Neural cell (in vitro differentiated cells): Measurements from ENCODE around the gene NTPCR. TPM values are rescaled to one million over a fixed set of nuclear protein-coding genes. Genes with fewer than 3 reads are reported as not detected.

Experiments
- H2AFZ ChIP-seq: fragments of 200-600, 300-800 bp; sonication (generic), shearing (Covaris generic); 2 replicates; pipeline ENCODE4 v1.6.0; 2014; ENCODE audit warnings: low read depth, mild to moderate bottlenecking, antibody characterized with exemption, low read length, moderate library complexity
- H3F3A ChIP-seq: fragments of 200-600 bp; shearing (Covaris generic); 2 replicates; pipeline ENCODE4 v1.6.1; 2016; ENCODE audit warnings: mild to moderate bottlenecking, moderate library complexity, mixed read lengths, antibody characterized with exemption, low read length; ENCODE audit not compliant: insufficient read depth, poor library complexity, severe bottlenecking
- H3K27ac ChIP-seq: fragments of 200-600, 300-800 bp; sonication (generic), shearing (Covaris generic); 2 replicates; pipeline ENCODE4 v1.5.1; 2014; ENCODE audit warnings: mild to moderate bottlenecking, low read length, moderate library complexity
- H3K27me3 ChIP-seq: fragments of 300-800, 200-600 bp; sonication (generic), shearing (Covaris generic); 2 replicates; pipeline ENCODE4 v1.6.0; 2014; ENCODE audit warnings: mild to moderate bottlenecking, low read depth, low read length, moderate library complexity; ENCODE audit not compliant: insufficient read depth
- H3K36me3 ChIP-seq: fragments of 300-800, 200-600 bp; sonication (generic), shearing (Covaris generic); 2 replicates; pipeline ENCODE4 v1.5.1; 2014; ENCODE audit warnings: mild to moderate bottlenecking, antibody characterized with exemption, low read length, moderate library complexity; ENCODE audit not compliant: insufficient read depth
- H3K4me2 ChIP-seq: fragments of 300-800, 200-600 bp; sonication (generic), shearing (Covaris generic); 2 replicates; pipeline ENCODE4 v1.6.0; 2014; ENCODE audit warnings: mild to moderate bottlenecking, low read length
- H3K4me3 ChIP-seq: fragments of 300-800, 200-600 bp; sonication (generic), shearing (Covaris generic); 2 replicates; pipeline ENCODE4 v1.5.1; 2014; ENCODE audit warnings: mild to moderate bottlenecking, low read length, moderate library complexity
- H3K79me2 ChIP-seq: fragments of 200-600 bp; shearing (Covaris generic); replicated peaks from 2 replicates; pipeline ENCODE4 v1.6.0; 2014; ENCODE audit warnings: mild to moderate bottlenecking, low read length, moderate library complexity; ENCODE audit not compliant: insufficient read depth
- H3K9ac ChIP-seq: fragments of 300-800, 200-600 bp; sonication (generic), shearing (Covaris generic); 2 replicates; pipeline ENCODE4 v1.6.1; 2016; ENCODE audit warnings: mild to moderate bottlenecking, low read length, mixed read lengths
- H3K9me2 ChIP-seq: fragments of 200-600 bp; shearing (Covaris generic); 2 replicates; pipeline ENCODE4 v1.6.1; 2016; ENCODE audit warnings: mild to moderate bottlenecking, low read length, mixed read lengths; ENCODE audit not compliant: insufficient read depth
- H3K9me3 ChIP-seq: fragments of 200-600, 300-800 bp; sonication (generic), shearing (Covaris generic); 2 replicates; pipeline ENCODE4 v1.6.1; 2016; ENCODE audit warnings: mild to moderate bottlenecking, mixed run types, low read length, moderate library complexity, mixed read lengths
- H4K20me1 ChIP-seq: fragments of 200-600 bp; shearing (Covaris generic); 2 replicates; pipeline ENCODE4 v1.6.1; 2016; ENCODE audit warnings: mild to moderate bottlenecking, mixed run types; ENCODE audit not compliant: insufficient read depth
- CTCF ChIP-seq: fragments of 450-650 bp; IDR thresholded peaks from 2 replicates; pipeline ENCODE4 v1.5.1; 2014; ENCODE audit warnings: antibody characterized with exemption, mild to moderate bottlenecking, moderate library complexity; ENCODE audit not compliant: poor library complexity, severe bottlenecking
- EP300 ChIP-seq: fragments of 450-650 bp; conservative IDR thresholded peaks from 2 replicates; pipeline ENCODE4 v1.6.1; 2014; ENCODE audit warnings: antibody characterized with exemption, mild to moderate bottlenecking, moderate library complexity; ENCODE audit not compliant: poor library complexity, severe bottlenecking
- EZH2 ChIP-seq: fragments of 200-600, 300-800 bp; shearing (Covaris generic), sonication (generic); IDR thresholded peaks from 2 replicates; pipeline ENCODE4 v1.6.1; 2014; ENCODE audit warnings: antibody characterized with exemption, low read length, borderline replicate concordance, mild to moderate bottlenecking; ENCODE audit not compliant: insufficient read depth, poor library complexity, severe bottlenecking
- MXI1 ChIP-seq: fragments of 450-650 bp; conservative IDR thresholded peaks from 2 replicates; pipeline ENCODE4 v1.6.1; 2014; ENCODE audit warnings: antibody characterized with exemption, mild to moderate bottlenecking; ENCODE audit not compliant: poor library complexity, severe bottlenecking
- POLR2AphosphoS5 ChIP-seq: IDR thresholded peaks from 2 replicates; pipeline ENCODE4 v1.6.1; 2012
- RAD21 ChIP-seq: fragments of 450-650 bp; conservative IDR thresholded peaks from 2 replicates; pipeline ENCODE4 v1.6.1; 2014; ENCODE audit warnings: antibody characterized with exemption, mild to moderate bottlenecking, moderate library complexity
- REST ChIP-seq: IDR thresholded peaks from 2 replicates; pipeline ENCODE4 v1.6.1; 2012; ENCODE audit warnings: borderline replicate concordance
- SMC3 ChIP-seq: fragments of 450-650 bp; conservative IDR thresholded peaks from 2 replicates; pipeline ENCODE4 v1.6.1; 2014; ENCODE audit warnings: antibody characterized with exemption, mild to moderate bottlenecking, moderate library complexity; ENCODE audit not compliant: poor library complexity
- TAF1 ChIP-seq: IDR thresholded peaks from 2 replicates; pipeline ENCODE4 v1.6.1; 2012; ENCODE audit warnings: low read depth
- polyA plus RNA-seq: library from polyadenylated mRNA; depleted of rRNA; stranded (reverse); fragments of >200 nt; gene quantifications from 2 replicates; pipeline ENCODE4 v1.2.3, GENCODE V29; 2014

Gene NTPCR
- polyA plus RNA-seq, 1 donor from 2014 or later = 36.7 TPM

- Histone ChIP-seq H4K20me1 (no peaks in the 10 kb centered on the region), H3K27me3 (no peaks in the 10 kb centered on the region), H2AFZ (no peak overlapping the region), H3K27ac (no peak overlapping the region), H3K9me3 (no peaks in the 10 kb centered on the region), H3F3A (no peaks in the 10 kb centered on the region), H3K9me2 (no peaks in the 10 kb centered on the region), H3K79me2 (no peaks in the 10 kb centered on the region), H3K9ac (no peak overlapping the region), H3K4me3 (no peak overlapping the region), H3K4me2 (no peak overlapping the region), H3K36me3 (no peaks in the 10 kb centered on the region)
- TF ChIP-seq POLR2AphosphoS5 = no peak
- no peak for TF ChIP-seq TAF1
Observed at GRCh38 chr1:232923739-232924386, 26.5 kb upstream of the NTPCR start.

- Histone ChIP-seq H2AFZ (no peak overlapping the region), H3K4me3 (no peak overlapping the region), H4K20me1 (no peaks in the 10 kb centered on the region), H3F3A (no peaks in the 10 kb centered on the region), H3K4me2 (no peak overlapping the region), H3K9ac (no peak overlapping the region), H3K79me2 (no peaks in the 10 kb centered on the region), H3K27me3 (no peaks in the 10 kb centered on the region), H3K36me3 (no peaks in the 10 kb centered on the region), H3K9me3 (no peaks in the 10 kb centered on the region), H3K9me2 (no peaks in the 10 kb centered on the region), H3K27ac (no peak overlapping the region)
- TF ChIP-seq RAD21 = no peak
- no peak for TF ChIP-seq SMC3
- no peak for TF ChIP-seq REST
- no peak for TF ChIP-seq EP300
- TF ChIP-seq TAF1 = no peak
- no peak for TF ChIP-seq EZH2
- no peak for TF ChIP-seq POLR2AphosphoS5
- TF ChIP-seq MXI1 = no peak
- TF ChIP-seq CTCF = no peak
Observed at GRCh38 chr1:232924874-232925273, 25.5 kb upstream of the NTPCR start.
